GM18526 (cell line): ENCODE data around the gene RIC3.

ENCODE experiments used
- POLR2A ChIP-seq: IDR thresholded peaks from 3 replicates; pipeline ENCODE4 v1.6.1; 2011; ENCODE audit not compliant: insufficient read length; ENCODE audit errors: extremely low read depth

Gene RIC3

DNA sequence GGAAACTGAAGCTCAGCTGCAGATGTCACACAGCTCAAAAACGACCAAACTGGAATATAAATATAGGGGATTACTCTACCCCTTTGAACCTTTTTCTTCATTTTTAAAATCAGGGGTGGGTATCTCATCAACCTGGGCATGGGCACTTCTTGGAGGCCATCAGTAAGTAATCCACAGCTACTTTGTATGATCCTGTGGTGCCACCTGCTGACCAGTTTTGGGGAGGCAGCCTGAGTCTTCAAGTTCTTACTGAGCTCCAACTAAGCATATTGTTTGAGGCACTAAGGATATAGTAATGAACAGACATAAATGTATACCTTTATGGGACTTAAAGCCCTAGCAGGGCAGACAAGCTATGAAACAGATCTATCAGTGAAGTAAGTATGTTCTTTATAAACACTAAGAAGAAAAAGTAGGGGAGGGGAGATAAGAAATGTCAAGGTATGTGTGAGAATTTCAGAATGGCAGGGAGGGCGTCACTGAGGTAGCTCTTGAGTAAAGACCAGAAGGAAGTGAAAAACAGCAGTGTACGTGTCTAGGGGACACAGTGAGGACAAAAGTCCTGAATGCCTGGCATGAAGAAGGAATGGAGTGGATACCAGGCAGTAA lies 69.4 kb downstream of the RIC3 start:
- no peak for TF ChIP-seq POLR2A

- TF ChIP-seq POLR2A = no peak
Observed at GRCh38 chr11:8098879-8099278, 69.9 kb downstream of the RIC3 start.

DNA sequence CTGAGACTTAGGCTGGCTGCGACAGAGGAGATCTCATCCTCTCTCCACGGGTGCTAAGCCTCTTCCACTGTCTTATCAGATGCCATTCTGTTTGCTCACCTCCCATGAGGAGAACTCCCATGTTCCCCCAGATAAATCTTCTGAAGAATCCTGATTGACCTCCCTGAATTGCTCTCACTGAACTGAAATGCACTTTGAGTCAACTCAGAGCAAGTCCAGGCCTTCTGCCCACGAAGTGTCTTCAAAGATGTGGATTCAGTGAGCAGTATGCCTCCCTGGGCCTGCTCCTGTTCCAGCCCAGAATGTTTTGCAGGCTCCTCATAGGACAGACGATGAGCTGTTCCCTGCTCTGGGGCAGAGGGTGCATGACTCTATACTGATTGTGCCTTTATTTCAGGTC lies 70.5 kb downstream of the RIC3 start:
- TF ChIP-seq POLR2A = no peak

GRCh38 chr11:8097926-8098325 lies 70.9 kb downstream of the RIC3 start:
- TF ChIP-seq POLR2A = no peak

DNA sequence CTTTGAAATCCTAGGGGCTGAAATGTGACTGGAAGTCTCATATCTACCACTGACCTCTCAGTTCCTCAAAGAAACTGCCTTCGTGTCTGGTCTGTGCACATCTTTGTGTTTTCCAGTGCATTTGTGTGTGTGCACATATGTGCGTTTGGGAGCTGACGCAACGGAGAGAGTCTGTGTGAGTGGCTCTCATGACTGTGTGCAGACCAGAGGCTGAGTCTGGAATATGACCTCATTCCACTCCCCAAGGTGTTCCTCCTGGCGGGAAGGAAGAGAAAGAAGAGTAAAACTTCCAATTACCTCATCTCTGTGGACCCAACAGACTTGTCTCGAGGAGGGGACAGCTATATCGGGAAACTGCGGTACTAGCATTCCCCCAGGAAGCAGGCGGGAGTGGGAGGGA lies 71.4 kb downstream of the RIC3 start:
- no peak for TF ChIP-seq POLR2A

DNA sequence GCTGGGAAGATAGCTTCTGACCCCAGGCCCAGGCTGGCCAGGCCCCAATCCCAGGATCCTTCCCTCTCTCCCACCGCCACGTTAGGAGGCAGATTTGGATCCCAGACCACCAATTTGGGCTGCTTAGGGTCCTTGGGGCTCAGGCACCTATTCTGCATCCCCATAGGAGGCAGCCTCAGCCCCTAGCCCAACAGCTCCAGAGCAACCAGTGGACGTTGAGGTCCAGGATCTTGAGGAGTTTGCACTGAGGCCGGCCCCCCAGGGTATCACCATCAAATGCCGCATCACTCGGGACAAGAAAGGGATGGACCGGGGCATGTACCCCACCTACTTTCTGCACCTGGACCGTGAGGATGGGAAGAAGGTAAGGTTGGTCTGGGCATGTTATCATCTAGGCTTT lies 71.8 kb downstream of the RIC3 start:
- TF ChIP-seq POLR2A = no peak

DNA sequence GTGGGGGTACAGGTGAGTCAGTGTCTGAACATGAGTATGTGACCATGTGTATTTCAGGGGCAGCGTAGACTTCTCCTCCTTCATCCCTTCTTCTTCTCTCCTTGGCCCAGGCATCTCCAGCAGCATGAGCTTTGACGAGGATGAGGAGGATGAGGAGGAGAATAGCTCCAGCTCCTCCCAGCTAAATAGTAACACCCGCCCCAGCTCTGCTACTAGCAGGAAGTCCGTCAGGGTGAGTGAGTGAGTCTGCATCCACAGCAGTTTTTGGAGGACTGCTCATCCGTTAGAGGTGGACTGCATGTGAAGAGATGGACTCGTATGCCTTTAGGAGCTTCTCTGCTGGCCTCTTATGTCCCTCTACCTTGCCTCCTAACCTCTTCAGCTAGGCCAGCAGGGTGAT lies 72.2 kb downstream of the RIC3 start:
- no peak for TF ChIP-seq POLR2A

DNA sequence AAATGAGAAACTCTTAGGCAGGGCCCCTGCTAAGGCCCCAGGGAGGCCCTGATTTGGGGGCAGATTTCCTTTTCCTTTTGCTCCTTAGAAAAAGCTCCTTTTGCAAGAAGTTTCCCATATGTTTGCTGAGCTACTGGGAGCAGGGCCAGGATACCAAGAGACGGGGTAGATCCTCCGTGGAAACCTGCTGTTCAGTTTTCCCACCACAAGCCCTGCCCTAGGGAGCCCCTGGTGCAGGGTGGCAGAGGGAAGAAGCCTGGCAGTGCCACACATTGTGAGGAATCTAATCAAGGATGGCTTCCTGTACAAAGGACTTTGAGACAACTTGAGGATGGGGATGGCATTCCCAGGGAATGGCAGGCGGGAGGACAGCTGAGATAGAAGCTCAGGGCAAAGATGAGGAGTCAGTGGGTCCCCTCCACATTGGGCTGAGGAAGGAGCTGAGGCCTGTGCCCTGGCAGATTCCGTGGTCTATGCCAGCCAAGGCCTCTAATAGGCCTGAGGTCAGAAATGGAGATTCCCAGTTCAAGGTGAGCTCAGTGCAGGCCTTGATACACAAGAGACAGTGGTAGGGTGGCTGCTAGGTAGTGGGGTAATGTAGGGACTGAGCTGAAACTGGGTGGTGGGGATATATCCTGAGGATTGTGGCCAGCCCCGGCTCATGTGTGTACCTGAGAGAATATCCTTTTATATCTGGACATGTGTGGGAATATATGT lies 72.9 kb downstream of the RIC3 start:
- TF ChIP-seq POLR2A = no peak

- TF ChIP-seq POLR2A = no peak
Observed at GRCh38 chr11:8095371-8095770, 73.5 kb downstream of the RIC3 start.

- no peak for TF ChIP-seq POLR2A
Observed at GRCh38 chr11:8094656-8095055, 74.2 kb downstream of the RIC3 start.

GRCh38 chr11:8093931-8094575 lies 74.8 kb downstream of the RIC3 start:
- TF ChIP-seq POLR2A = no peak

DNA sequence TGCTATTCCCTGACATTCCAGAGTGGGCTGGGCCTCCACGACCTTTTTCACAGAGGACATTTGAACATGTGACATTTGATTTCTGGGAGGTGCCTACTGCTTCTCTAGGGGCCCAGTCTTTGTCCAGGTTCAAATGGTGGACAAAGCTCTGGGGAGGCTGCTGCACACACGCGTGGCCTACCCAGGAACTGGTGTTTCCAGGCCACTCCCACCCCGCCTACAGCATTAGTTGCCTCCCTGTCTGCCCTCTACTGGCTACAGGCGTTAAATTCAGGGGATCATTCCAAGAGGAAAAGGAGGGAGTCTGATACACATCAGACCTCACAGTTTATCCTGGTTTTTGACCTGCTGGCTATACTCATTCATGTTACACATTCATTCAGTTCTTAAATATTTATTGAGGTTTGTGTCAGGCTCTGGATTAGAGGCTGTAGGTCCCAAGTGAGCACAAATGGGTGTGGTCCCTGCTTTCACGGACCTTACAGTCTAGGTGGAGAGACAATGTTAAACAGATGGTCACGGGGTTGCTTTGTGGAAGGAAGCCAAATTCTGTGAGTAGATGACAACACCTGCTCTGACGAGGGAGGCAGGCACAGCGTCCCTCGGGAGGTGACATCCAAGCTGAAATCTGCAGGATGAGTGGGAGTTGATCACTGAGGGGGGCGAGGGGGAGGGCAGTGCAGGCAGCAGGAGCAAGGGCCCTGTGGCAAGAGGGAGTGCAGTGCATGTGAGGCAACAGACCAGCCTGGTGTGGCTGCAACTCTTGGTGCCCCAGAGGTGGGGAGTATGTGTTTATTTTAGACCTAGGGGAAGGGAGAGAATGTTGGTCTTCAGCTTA lies 76.0 kb downstream of the RIC3 start:
- TF ChIP-seq POLR2A = no peak

GRCh38 chr11:8091721-8092120 lies 77.1 kb downstream of the RIC3 start:
- TF ChIP-seq POLR2A = no peak

- no peak for TF ChIP-seq POLR2A
Observed at GRCh38 chr11:8090756-8091155, 78.1 kb downstream of the RIC3 start.

GRCh38 chr11:8089791-8090510 lies 78.9 kb downstream of the RIC3 start:
- TF ChIP-seq POLR2A = no peak
